K562 (cell line): ENCODE measurements around the gene DDAH1. TPM values are rescaled to one million over a fixed set of nuclear protein-coding genes. Genes with fewer than 3 reads are reported as not detected.

Experiments
- ATAC-seq: fragments of 200-7000 bp; cut with Tn5 transposase; 3 replicates; pipeline ENCODE4 v1.9.1; 2020; ENCODE audit warnings: moderate library complexity
- BruUV-seq: library from RNA; stranded (reverse); fragments of 400-500 nt; replicated peaks from 2 replicates; lab custom pipeline; 2021; lab: Mats Ljungman, UMichigan
- CTCF ChIA-PET: fragments of 300-600 bp; formaldehyde crosslinking; extraction: SDS; loops from one replicate; lab custom pipeline; 2021; ENCODE audit warnings: low intra/inter-chr PET ratio; lab: Yijun Ruan, JAX
- POLR2A ChIA-PET: fragments of 300-600, 350-650 bp; sonication (Branson Sonifier 250); formaldehyde crosslinking; extraction: SDS; loops from one replicate; lab custom pipeline; 2021; ENCODE audit warnings: antibody characterized with exemption, inconsistent platforms; lab: Yijun Ruan, JAX
- DNase-seq, 4 experiments: peaks; one replicate each; pipeline versions ENCODE4 v3.0.0 to v3.0.0-alpha.2; 2011 to 2018; ENCODE audit warnings: low spot score in 3 of 4, mixed read lengths in 3 of 4; ENCODE audit errors: extremely low read depth in 1 of 4
- FAIRE-seq: peaks from 2 replicates; lab custom pipeline; 2011; peaks lifted over from hg19 to GRCh38; lab: Jason Lieb, UNC
- H2AFZ ChIP-seq: 2 replicates; pipeline ENCODE4 v1.6.0; 2011; ENCODE audit warnings: low read depth, low read length, control low read depth, inconsistent platforms
- H3K27ac ChIP-seq: fragments of 200-600 bp; 3 replicates; pipeline ENCODE4 v1.8.0; 2011; ENCODE audit warnings: low read depth, mild to moderate bottlenecking, control low read depth, inconsistent platforms, low read length, moderate library complexity, mixed read lengths; ENCODE audit errors: extremely low read depth
- H3K27me3 ChIP-seq, 2 experiments: fragments of 300-600 bp in 1 of 2; 2 replicates in 1 of 2; 3 replicates in 1 of 2; pipeline versions ENCODE4 v1.6.0 to v1.8.0; 2011; ENCODE audit warnings: inconsistent platforms in 2 of 2, low read length in 2 of 2, mild to moderate bottlenecking in 1 of 2, mixed read lengths in 1 of 2, moderate library complexity in 1 of 2; ENCODE audit not compliant: control insufficient read depth in 2 of 2, insufficient read depth in 2 of 2
- H3K36me3 ChIP-seq: fragments of 300-600 bp; 3 replicates; pipeline ENCODE4 v1.8.0; 2011; ENCODE audit warnings: mild to moderate bottlenecking, low read length, inconsistent platforms; ENCODE audit not compliant: control insufficient read depth, insufficient read depth
- H3K4me1 ChIP-seq, 2 experiments: fragments of 200-600 bp in 1 of 2; replicated peaks in 1 of 2; 2 replicates in 1 of 2; 3 replicates in 1 of 2; pipeline versions ENCODE4 v1.5.1 to v1.8.0; 2011; ENCODE audit warnings: inconsistent platforms in 2 of 2, low read length in 2 of 2, mild to moderate bottlenecking in 1 of 2, mixed read lengths in 1 of 2, moderate library complexity in 1 of 2; ENCODE audit not compliant: control insufficient read depth in 2 of 2, insufficient read depth in 2 of 2
- H3K4me2 ChIP-seq: 2 replicates; pipeline ENCODE4 v1.6.1; 2011; ENCODE audit warnings: low read length, control low read depth, inconsistent platforms, mixed read lengths; ENCODE audit not compliant: insufficient read depth
- H3K4me3 ChIP-seq: fragments of 200-600 bp; sonication (generic), shearing (Covaris generic); 2 replicates; pipeline ENCODE4 v1.5.1; 2016; ENCODE audit warnings: control low read depth, inconsistent platforms
- H3K79me2 ChIP-seq: fragments of 200-600 bp; 3 replicates; pipeline ENCODE4 v1.8.0; 2011; ENCODE audit warnings: low read length, inconsistent platforms; ENCODE audit not compliant: control insufficient read depth, insufficient read depth
- H3K9ac ChIP-seq, 2 experiments: 2 replicates each; pipeline versions ENCODE4 v1.6.0 to v1.6.1; 2011; ENCODE audit warnings: low read depth in 2 of 2, low read length in 2 of 2, control low read depth in 1 of 2, inconsistent platforms in 1 of 2, mild to moderate bottlenecking in 1 of 2, mixed read lengths in 1 of 2; ENCODE audit not compliant: insufficient read depth in 1 of 2
- H3K9me1 ChIP-seq: one replicate; pipeline ENCODE4 v1.6.0; 2011; ENCODE audit warnings: inconsistent platforms, mild to moderate bottlenecking, low read length, moderate library complexity; ENCODE audit not compliant: control insufficient read depth, insufficient read depth
- H3K9me3 ChIP-seq: replicated peaks from 2 replicates; pipeline ENCODE4 v1.5.1; 2011; ENCODE audit warnings: low read depth, low read length, inconsistent platforms; ENCODE audit not compliant: control insufficient read depth, insufficient read depth
- H4K20me1 ChIP-seq: replicated peaks from 2 replicates; pipeline ENCODE4 v1.6.1; 2011; ENCODE audit warnings: low read length, inconsistent platforms, mixed read lengths; ENCODE audit not compliant: control insufficient read depth, insufficient read depth
- CHAMP1 ChIP-seq: fragments of 450-650 bp; IDR thresholded peaks from 2 replicates; pipeline ENCODE4 v1.6.1; 2016; ENCODE audit warnings: mild to moderate bottlenecking
- KAT2B ChIP-seq: IDR thresholded peaks from one replicate; pipeline ENCODE4 v1.6.1; 2012; ENCODE audit warnings: low read depth, mild to moderate bottlenecking, control low read depth, inconsistent platforms, low read length, moderate library complexity
- KLF6 ChIP-seq: fragments of 250-450 bp; sonication (Bioruptor Pico); IDR thresholded peaks from 2 replicates; pipeline ENCODE4 v1.4.0; 2020; ENCODE audit warnings: mild to moderate bottlenecking, moderate library complexity, borderline replicate concordance
- RUNX1 ChIP-seq: sonication (generic); IDR thresholded peaks from 2 replicates; pipeline ENCODE4 v1.6.1; 2016; ENCODE audit warnings: antibody characterized with exemption, low read depth
- WGBS: fragments of 100-300 bp; shearing (Covaris generic); methylation state at CpG from one replicate; pipeline ENCODE4 v1.1.6; 2016; ENCODE audit warnings: low coverage, mixed read lengths; ENCODE audit not compliant: insufficient coverage; ENCODE audit errors: missing lambda C conversion rate; 5-methylcytosine and 5-hydroxymethylcytosine counted together
- in situ Hi-C: fragments of 300-500 bp; cut with MboI; formaldehyde crosslinking; loops from 4 replicates; pipeline ENCODE4 v1.15.0; 2018; ENCODE audit warnings: inconsistent platforms, mixed read lengths
- intact Hi-C: fragments of 100-400 bp; cut with micrococcal nuclease; formaldehyde crosslinking; loops from 2 replicates; pipeline ENCODE4 v1.14.2; 2022
- polyA plus RNA-seq, 8 experiments: library from polyadenylated mRNA; depleted of rRNA in 4 of 8; stranded (reverse) in 5 of 8; unstranded in 3 of 8; fragments of >200 nt; fragmentation: Nextera tagmentation in 2 of 8; fragmentation: Illumina TruSeq in 1 of 8; extraction: Ambion mirVana in 2 of 8; extraction: Trizol in 1 of 8; gene quantifications; 2 replicates each; pipeline versions ENCODE4 v1.2.1 to v1.2.3, GENCODE V29; 2011 to 2014; ENCODE audit warnings: inconsistent platforms in 1 of 8, missing spikeins in 1 of 8
- total RNA-seq, 7 experiments: library from RNA; depleted of rRNA in 6 of 7; stranded (reverse); fragments of >200 nt in 6 of 7; fragmentation: Illumina TruSeq in 2 of 7; extraction: Trizol in 2 of 7; gene quantifications; 2 replicates each; pipeline versions ENCODE4 v1.2.1 to v1.2.3, GENCODE V29; 2011 to 2021; ENCODE audit warnings: low replicate concordance in 1 of 7
- TF ChIP-seq, protein P1 (sequence below): fragments of 250-450 bp; sonication (Bioruptor Pico); IDR thresholded peaks from 2 replicates; pipeline ENCODE4 v1.8.0; 2022; ENCODE audit warnings: inconsistent platforms
- TF ChIP-seq, protein P2 (sequence below): fragments of 450-650 bp; formaldehyde crosslinking; IDR thresholded peaks from 2 replicates; pipeline ENCODE4 v1.4.0; 2020; ENCODE audit warnings: mild to moderate bottlenecking, mixed read lengths

DDAH1 gene
- total and polyA plus RNA-seq, 9 of the 15 experiments (the other 6 are each of a cell fraction or from before 2014, with no cell fraction given): 0.04 to 0.24 (median 0.10) TPM

GRCh38 chr1:85495556-85495955 is 30.6 kb upstream of the DDAH1 start:
- DNase-seq (no peak), FAIRE-seq (no peak), ATAC-seq (no peak)
- intact Hi-C loops (no loop called here), in situ Hi-C loops (no loop called here)
- no peaks in the 10 kb centered on the region for H3K36me3 ChIP-seq
- H3K9ac ChIP-seq: no peak overlapping the region
- H3K4me1 ChIP-seq: no peaks in the 10 kb centered on the region
- H2AFZ ChIP-seq: no peak overlapping the region
- WGBS: 0% methylated on average over 6 of the region's 6 CpGs
- H3K9me1 ChIP-seq: no peaks in the 10 kb centered on the region
- H3K4me3 ChIP-seq: no peak overlapping the region
- no peak overlapping the region for H3K27ac ChIP-seq
- H4K20me1 ChIP-seq: no peaks in the 10 kb centered on the region
- no peak overlapping the region for H3K4me2 ChIP-seq
- BruUV-seq: no TSS peak
- POLR2A ChIA-PET: no interaction called here
- no peaks in the 10 kb centered on the region for H3K9me3 ChIP-seq
- no peak for TF ChIP-seq CHAMP1
- no peak for TF ChIP-seq RUNX1
- TF ChIP-seq, protein P1, sequence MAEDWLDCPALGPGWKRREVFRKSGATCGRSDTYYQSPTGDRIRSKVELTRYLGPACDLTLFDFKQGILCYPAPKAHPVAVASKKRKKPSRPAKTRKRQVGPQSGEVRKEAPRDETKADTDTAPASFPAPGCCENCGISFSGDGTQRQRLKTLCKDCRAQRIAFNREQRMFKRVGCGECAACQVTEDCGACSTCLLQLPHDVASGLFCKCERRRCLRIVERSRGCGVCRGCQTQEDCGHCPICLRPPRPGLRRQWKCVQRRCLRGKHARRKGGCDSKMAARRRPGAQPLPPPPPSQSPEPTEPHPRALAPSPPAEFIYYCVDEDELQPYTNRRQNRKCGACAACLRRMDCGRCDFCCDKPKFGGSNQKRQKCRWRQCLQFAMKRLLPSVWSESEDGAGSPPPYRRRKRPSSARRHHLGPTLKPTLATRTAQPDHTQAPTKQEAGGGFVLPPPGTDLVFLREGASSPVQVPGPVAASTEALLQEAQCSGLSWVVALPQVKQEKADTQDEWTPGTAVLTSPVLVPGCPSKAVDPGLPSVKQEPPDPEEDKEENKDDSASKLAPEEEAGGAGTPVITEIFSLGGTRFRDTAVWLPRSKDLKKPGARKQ: no peak
- TF ChIP-seq, protein P2, sequence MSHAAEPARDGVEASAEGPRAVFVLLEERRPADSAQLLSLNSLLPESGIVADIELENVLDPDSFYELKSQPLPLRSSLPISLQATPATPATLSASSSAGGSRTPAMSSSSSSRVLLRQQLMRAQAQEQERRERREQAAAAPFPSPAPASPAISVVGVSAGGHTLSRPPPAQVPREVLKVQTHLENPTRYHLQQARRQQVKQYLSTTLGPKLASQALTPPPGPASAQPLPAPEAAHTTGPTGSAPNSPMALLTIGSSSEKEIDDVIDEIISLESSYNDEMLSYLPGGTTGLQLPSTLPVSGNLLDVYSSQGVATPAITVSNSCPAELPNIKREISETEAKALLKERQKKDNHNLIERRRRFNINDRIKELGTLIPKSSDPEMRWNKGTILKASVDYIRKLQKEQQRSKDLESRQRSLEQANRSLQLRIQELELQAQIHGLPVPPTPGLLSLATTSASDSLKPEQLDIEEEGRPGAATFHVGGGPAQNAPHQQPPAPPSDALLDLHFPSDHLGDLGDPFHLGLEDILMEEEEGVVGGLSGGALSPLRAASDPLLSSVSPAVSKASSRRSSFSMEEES: no peak
- TF ChIP-seq KLF6: no peak
- no peak for TF ChIP-seq KAT2B
- TF ChIP-seq, all 486 proteins: peak for 0
- Histone ChIP-seq H3K27me3 (no peaks in the 10 kb centered on the region), H3K79me2 (no peaks in the 10 kb centered on the region)
- CTCF ChIA-PET: no interaction called here
